Dedifferentiated amniotic fluid mesenchymal stem cell (primary cell): ENCODE data around the gene BMPR1A.

Source experiments
- DNase-seq: peaks from one replicate; pipeline ENCODE4 v3.0.0-alpha.2; 2016; ENCODE audit errors: extremely low spot score

BMPR1A gene

GRCh38 chr10:86765548-86765947 is 9.1 kb downstream of the BMPR1A start:
- no peak for DNase-seq

- DNase-seq: peak; percentile 11
Observed at GRCh38 chr10:86768412-86769062, 12.1 kb downstream of the BMPR1A start.

- no peak for DNase-seq
Observed at GRCh38 chr10:86769991-86770390, 13.6 kb downstream of the BMPR1A start.

DNA sequence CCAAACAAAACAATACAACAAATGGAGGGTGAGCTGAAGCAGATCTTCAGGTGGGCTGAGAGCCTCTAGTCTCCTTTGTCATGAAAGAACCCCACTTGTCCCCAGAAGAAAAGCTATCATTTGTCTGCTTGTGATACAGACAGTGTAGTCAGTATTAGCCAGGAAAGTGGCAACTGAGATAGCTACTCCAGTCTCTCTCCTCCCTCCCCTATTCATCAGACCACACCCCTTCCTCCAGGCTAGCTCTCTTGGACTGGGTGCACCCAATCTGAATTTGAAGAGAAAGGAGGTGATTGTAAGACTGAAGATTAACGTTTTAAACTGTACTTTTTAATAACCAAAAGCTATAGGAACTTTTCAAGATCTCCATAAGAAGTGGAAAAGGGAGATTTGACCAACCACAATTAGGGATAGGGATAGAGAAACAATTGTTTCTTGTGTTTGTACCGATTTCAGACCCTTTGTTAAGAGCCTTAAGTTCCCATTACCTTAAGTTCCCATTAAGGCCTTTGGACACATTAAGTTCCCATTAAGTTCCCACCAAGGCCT is 14.1 kb downstream of the BMPR1A start:
- DNase-seq: peak; percentile 14

DNA sequence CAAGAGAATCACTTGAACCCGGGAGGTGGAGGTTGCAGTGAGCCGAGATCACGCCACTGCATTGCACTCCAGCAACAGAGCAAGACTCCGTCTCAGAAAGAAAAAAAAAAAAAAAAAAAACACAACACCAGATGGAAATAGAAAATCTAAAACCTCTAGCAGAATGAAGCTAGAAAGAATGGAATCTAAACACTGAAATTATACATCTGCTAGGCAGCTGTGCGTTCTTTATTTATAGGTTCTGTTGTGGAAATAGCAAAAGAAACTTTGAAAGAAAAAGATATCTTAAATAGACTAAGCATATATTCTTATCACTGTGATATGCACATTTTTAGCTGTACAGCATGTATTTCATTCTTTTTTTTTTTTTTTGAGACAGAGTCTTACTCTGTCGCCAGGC is 17.1 kb downstream of the BMPR1A start:
- peak; percentile 6 for DNase-seq

GRCh38 chr10:86775056-86775869 is 18.8 kb downstream of the BMPR1A start:
- DNase-seq: peak; percentile 55

- no peak for DNase-seq
Observed at GRCh38 chr10:86775870-86776180, 19.4 kb downstream of the BMPR1A start.

DNA sequence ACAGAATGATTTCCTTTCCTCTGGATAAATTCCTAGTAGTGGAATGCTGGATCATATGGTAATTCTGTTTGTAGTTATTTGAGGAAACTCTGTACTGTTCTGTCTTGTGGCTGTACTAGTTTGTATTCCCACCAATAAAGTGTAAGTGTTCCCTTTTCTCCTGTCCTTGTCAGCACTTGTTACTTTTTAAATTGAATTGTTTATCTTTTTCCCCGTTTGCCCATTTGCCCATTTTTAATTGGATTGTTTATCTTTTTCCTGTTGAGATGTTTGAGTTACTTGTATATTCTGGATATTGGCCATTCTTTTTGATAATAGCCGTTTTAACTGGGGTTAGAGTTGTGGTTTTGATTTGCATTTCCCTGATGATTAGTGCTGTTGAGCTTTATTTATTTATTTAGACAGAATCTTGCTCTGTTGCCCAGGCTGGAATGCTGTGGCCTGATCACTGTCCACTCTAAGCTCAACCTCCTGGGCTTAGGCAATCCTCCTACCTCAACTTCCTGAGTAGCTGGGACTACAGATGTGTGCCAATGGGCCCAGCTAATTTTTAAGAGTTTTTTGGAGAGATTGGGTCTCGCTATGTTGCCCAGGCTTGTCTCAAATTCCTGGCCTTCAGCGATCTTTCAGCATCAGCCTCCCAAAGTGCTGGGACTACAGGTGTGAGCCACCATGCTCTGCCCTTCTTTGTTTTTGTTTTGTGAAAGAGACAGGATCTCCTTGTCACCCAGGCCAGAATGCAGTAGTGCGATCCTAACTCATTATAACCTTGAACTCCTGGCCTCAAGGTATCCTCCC is 23.0 kb downstream of the BMPR1A start:
- DNase-seq: no peak

GRCh38 chr10:86782701-86783418 is 26.4 kb downstream of the BMPR1A start:
- DNase-seq: no peak

DNA sequence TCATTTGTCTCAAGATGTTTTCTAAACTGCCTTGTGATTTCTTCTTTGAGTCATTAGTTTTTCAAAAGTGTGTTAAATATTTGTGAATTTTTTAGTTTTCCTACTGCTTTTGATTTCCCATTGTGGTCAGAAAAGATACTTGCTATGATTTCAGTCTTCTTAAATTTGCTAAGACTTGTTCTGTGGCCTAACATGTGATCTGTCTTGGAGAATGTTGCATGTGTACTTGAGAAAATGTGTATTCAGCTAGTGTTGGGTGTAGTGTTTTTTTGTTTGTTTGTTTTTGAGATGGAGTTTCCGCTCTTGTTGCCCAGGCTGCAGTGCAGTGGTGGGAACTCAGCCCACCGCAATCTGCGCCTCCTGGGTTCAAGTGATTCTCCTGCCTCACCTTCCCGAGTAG is 28.6 kb downstream of the BMPR1A start:
- DNase-seq: no peak

- DNase-seq: no peak
Observed at GRCh38 chr10:86785968-86786367, 29.5 kb downstream of the BMPR1A start.

DNA sequence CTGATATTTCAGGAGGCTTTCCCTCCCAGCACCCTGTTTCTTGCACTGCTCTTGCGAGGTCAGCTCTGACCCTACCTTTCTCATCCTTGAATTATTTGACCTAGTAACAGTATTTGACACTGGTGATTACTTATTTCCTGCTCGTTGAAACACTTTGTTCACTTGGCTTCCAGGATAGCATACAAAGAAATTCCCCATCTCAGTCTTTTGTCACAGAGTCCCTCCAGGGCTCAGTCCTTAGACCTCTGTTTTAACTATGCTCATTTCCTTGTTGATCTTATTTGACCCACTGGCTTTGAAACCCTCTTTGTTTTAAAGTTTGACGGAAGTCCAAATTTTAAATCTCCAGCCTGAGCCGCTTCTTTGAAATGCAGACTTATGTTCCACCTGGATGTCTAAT is 29.9 kb downstream of the BMPR1A start:
- no peak for DNase-seq

- no peak for DNase-seq
Observed at GRCh38 chr10:86790394-86790793, 34.0 kb downstream of the BMPR1A start.

GRCh38 chr10:86792461-86793167 is 36.2 kb downstream of the BMPR1A start:
- DNase-seq: no peak

- no peak for DNase-seq
Observed at GRCh38 chr10:86793696-86794095, 37.3 kb downstream of the BMPR1A start.

DNA sequence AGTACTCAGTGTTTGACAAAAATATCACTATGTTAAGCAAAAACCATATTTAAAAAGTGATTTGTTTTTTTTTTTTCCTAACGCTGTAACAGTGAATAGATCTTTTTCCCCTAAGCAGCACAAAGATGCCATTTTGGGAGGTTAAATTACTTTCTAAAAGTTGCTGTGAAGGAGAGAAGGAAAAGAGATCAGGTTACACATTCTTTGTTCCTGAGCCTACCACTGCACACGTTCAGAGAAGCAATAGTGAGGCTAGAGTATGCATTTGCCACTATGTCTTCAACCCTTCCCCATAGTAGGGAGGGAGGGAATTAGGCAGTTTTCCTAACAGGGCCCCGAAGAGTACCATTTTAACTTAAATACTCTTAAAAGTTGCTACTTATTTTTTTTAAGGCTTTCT is 38.9 kb downstream of the BMPR1A start:
- DNase-seq: peak; percentile 87

- DNase-seq: no peak
Observed at GRCh38 chr10:86798025-86798424, 41.6 kb downstream of the BMPR1A start.

GRCh38 chr10:86798611-86799010 is 42.2 kb downstream of the BMPR1A start:
- DNase-seq: peak; percentile 44

- no peak for DNase-seq
Observed at GRCh38 chr10:86799188-86799845, 42.9 kb downstream of the BMPR1A start.

GRCh38 chr10:86801995-86802394 is 45.6 kb downstream of the BMPR1A start:
- DNase-seq: no peak
